DND-41 (cell line): ENCODE results near the gene AFF2.

ENCODE experiments used
- ATAC-seq: fragments of 200-7000 bp; cut with Tn5 transposase; 3 replicates; pipeline ENCODE4 v1.9.1; 2021; ENCODE audit warnings: low read depth; ENCODE audit not compliant: insufficient read depth
- DNase-seq: peaks from one replicate; pipeline ENCODE4 v3.0.0-alpha.2; 2020
- H2AFZ ChIP-seq: 2 replicates; pipeline ENCODE4 v1.6.0; 2012; ENCODE audit warnings: low read depth, low read length
- H3K27ac ChIP-seq: 2 replicates; pipeline ENCODE4 v1.5.1; 2012; ENCODE audit warnings: low read length, inconsistent platforms
- H3K27me3 ChIP-seq: fragments of 200-600 bp; sonication (generic); 2 replicates; pipeline ENCODE4 v1.6.0; 2012; ENCODE audit warnings: low read length, mild to moderate bottlenecking, inconsistent platforms; ENCODE audit not compliant: insufficient read depth, poor library complexity
- H3K36me3 ChIP-seq: 2 replicates; pipeline ENCODE4 v1.5.1; 2012; ENCODE audit warnings: low read length, inconsistent platforms; ENCODE audit not compliant: insufficient read depth
- H3K4me1 ChIP-seq: 2 replicates; pipeline ENCODE4 v1.5.1; 2012; ENCODE audit warnings: mild to moderate bottlenecking, low read length; ENCODE audit not compliant: insufficient read depth
- H3K4me2 ChIP-seq: 2 replicates; pipeline ENCODE4 v1.6.0; 2012; ENCODE audit warnings: mild to moderate bottlenecking, moderate library complexity, low read length, inconsistent platforms; ENCODE audit not compliant: insufficient read depth
- H3K4me3 ChIP-seq, 2 experiments: fragments of 200-600 bp in 1 of 2; shearing (Covaris generic) in 1 of 2; 2 replicates each; pipeline ENCODE4 v1.5.1; 2012 to 2016; ENCODE audit warnings: inconsistent platforms in 2 of 2, low read length in 2 of 2, mild to moderate bottlenecking in 2 of 2, low read depth in 1 of 2, moderate library complexity in 1 of 2
- H3K79me2 ChIP-seq: 2 replicates; pipeline ENCODE4 v1.6.0; 2012; ENCODE audit warnings: low read length, inconsistent platforms; ENCODE audit not compliant: insufficient read depth
- H3K9ac ChIP-seq: 2 replicates; pipeline ENCODE4 v1.6.0; 2012; ENCODE audit warnings: low read depth, mild to moderate bottlenecking, inconsistent platforms, low read length, moderate library complexity
- H3K9me3 ChIP-seq: 2 replicates; pipeline ENCODE4 v1.5.1; 2012; ENCODE audit warnings: low read length, moderate library complexity, mild to moderate bottlenecking, inconsistent platforms; ENCODE audit not compliant: insufficient read depth, severe bottlenecking
- H4K20me1 ChIP-seq: 2 replicates; pipeline ENCODE4 v1.6.0; 2012; ENCODE audit warnings: low read length; ENCODE audit not compliant: insufficient read depth
- EZH2 ChIP-seq: IDR thresholded peaks from 3 replicates; pipeline ENCODE4 v1.6.1; 2012; ENCODE audit warnings: borderline replicate concordance, low read depth, mild to moderate bottlenecking, moderate library complexity, low read length, inconsistent platforms; ENCODE audit not compliant: severe bottlenecking
- TF ChIP-seq, protein P1 (sequence below): IDR thresholded peaks from 2 replicates; pipeline ENCODE4 v1.5.1; 2012; ENCODE audit warnings: borderline replicate concordance, low read length, moderate library complexity, mild to moderate bottlenecking; ENCODE audit not compliant: poor library complexity, severe bottlenecking; ENCODE audit errors: extremely low read depth

AFF2 gene

DNA sequence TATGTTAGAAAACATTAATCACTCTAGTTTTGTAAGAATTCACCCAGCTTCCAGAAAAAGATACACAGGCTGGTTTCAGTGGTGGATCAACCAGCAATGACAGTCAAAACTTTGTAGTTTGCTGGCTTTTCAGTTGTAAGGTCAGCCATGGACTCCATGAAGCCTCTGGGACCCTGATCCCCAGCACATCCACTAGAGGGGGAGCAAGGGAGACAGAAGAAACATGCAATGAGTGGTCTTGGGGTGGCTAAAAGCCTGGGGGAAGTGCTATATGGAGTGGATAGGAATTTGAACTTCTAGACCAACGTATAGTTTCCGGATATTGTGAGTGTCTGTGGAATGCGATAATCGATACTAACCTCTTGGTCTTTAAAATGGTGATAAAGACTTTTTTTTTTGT, 72.7 kb downstream of the AFF2 start:
- Histone ChIP-seq H2AFZ (no peak overlapping the region), H3K9me3 (no peaks in the 10 kb centered on the region), H3K36me3 (no peaks in the 10 kb centered on the region), H3K4me3 (no peak overlapping the region), H3K27me3 (no peaks in the 10 kb centered on the region), H3K27ac (no peak overlapping the region), H3K4me1 (0 out of 2 replicates have a peak, but pooled peaks cover 6% of the 10 kb centered on the region), H3K79me2 (peaks cover 29% of the 10 kb centered on the region; the same call in 1 of the 2 replicates), H3K9ac (no peak overlapping the region), H4K20me1 (no peaks in the 10 kb centered on the region), H3K4me2 (no peak overlapping the region)
- ATAC-seq, result no peak
- TF ChIP-seq, protein P1, sequence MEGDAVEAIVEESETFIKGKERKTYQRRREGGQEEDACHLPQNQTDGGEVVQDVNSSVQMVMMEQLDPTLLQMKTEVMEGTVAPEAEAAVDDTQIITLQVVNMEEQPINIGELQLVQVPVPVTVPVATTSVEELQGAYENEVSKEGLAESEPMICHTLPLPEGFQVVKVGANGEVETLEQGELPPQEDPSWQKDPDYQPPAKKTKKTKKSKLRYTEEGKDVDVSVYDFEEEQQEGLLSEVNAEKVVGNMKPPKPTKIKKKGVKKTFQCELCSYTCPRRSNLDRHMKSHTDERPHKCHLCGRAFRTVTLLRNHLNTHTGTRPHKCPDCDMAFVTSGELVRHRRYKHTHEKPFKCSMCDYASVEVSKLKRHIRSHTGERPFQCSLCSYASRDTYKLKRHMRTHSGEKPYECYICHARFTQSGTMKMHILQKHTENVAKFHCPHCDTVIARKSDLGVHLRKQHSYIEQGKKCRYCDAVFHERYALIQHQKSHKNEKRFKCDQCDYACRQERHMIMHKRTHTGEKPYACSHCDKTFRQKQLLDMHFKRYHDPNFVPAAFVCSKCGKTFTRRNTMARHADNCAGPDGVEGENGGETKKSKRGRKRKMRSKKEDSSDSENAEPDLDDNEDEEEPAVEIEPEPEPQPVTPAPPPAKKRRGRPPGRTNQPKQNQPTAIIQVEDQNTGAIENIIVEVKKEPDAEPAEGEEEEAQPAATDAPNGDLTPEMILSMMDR, result peak; percentile 27
- no peak for TF ChIP-seq EZH2
- no peak for DNase-seq

DNA sequence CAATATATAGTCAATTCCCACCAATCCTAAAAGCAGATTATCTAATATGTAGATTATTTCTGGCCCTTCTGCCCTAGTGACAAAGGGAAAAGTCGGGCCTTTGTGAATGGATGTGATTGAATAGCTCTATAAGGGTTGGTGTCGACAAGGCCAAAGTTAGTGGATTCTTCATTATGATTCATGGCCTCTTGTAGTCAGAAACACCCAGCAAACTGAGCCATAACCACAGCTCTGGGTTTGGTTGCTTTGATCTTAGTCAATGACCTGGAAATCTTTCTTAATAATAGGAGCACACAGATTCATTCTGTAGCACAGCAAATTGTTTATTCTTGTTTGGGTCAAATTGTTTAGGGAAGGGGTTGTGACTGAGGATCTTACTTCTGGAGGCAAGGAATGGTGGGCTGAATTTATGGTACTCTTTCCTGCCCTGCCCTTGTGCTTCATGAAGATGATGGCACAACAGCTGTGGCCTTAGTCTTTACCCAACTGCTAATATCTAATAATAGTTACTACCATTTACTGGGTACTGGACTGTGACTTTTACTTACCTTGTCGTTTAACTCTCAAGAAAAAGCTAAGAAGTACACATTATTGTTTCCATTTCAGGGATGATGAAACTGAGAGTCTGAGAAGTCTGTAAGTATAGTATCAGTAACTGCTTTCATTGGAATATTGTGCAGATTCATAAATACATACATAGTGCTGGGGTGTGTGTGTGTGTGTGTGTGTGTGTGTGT, 74.0 kb downstream of the AFF2 start:
- Histone ChIP-seq H4K20me1 (no peaks in the 10 kb centered on the region), H3K4me2 (no peak overlapping the region), H3K79me2 (peaks cover 24% of the 10 kb centered on the region; the same call in 1 of the 2 replicates)

DNA sequence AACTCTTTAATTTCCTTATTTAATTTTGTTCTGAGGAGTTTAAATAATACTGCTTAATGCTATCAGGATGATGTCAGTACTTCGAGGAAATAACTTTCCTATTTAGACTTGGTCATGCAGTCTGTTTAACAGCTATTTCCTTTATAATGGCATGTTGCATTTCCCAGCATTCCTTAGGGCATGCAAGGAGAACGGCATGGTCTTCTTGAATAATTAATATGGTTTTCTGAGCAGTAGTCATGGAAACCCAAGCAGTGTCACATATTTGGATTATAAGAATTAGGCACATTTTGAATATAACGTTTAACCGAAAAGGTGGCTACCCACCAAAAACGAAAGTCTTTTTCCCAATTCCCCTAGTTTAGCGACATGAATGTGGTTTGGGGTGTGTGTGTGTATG, 76.0 kb downstream of the AFF2 start:
- no peaks in the 10 kb centered on the region for H3K27me3 ChIP-seq
- H3K27ac ChIP-seq, result no peak overlapping the region
- H4K20me1 ChIP-seq, result no peaks in the 10 kb centered on the region
- no peaks in the 10 kb centered on the region for H3K9me3 ChIP-seq
- no peak overlapping the region for H3K4me2 ChIP-seq
- H3K4me1 ChIP-seq, result 0 out of 2 replicates have a peak, but pooled peaks cover 6% of the 10 kb centered on the region
- H3K4me3 ChIP-seq, result no peak overlapping the region
- no peaks in the 10 kb centered on the region for H3K36me3 ChIP-seq
- H3K9ac ChIP-seq, result no peak overlapping the region
- H3K79me2 ChIP-seq, result peaks cover 18% of the 10 kb centered on the region; the same call in 1 of the 2 replicates
- ATAC-seq, result no peak
- DNase-seq, result no peak
- no peak overlapping the region for H2AFZ ChIP-seq
- no peak for TF ChIP-seq EZH2
- TF ChIP-seq, protein P1, result no peak

More for the DNA sequence above, 74.0 kb downstream of the AFF2 start:
- ATAC-seq, result no peak
- Histone ChIP-seq H3K4me3 (no peak overlapping the region), H3K36me3 (no peaks in the 10 kb centered on the region), H3K27ac (no peak overlapping the region), H3K9me3 (no peaks in the 10 kb centered on the region), H3K9ac (no peak overlapping the region), H2AFZ (no peak overlapping the region), H3K27me3 (no peaks in the 10 kb centered on the region), H3K4me1 (0 out of 2 replicates have a peak, but pooled peaks cover 6% of the 10 kb centered on the region)
- no peak for DNase-seq
- TF ChIP-seq EZH2, result no peak
- TF ChIP-seq, protein P1, result no peak
